Measurements from ENCODE around the gene FLNA.

FLNA gene

GRCh38 chrX:154378799-154379568, 4.5 kb upstream of the FLNA start, which contains the start of gene EMD:
Gene EMD (plus strand): TSS chrX:154379295. CDS start chrX:154379485, 190 bp downstream.
- no peak for TF ChIP-seq CTCF (IDR thresholded peaks at IDR 0.05; ENCODE audit: low read depth, low read length, missing control alignments)
- peak; percentile 87 for DNase-seq (ENCODE audit: low read depth)
- H3K4me3 ChIP-seq (ENCODE audit: low read depth, low read length): peak within 1 kb of the TSS; percentile 88

GRCh38 chrX:154378059-154378798, 3.8 kb upstream of the FLNA start:
- no peak for DNase-seq (ENCODE audit: low read depth)
- no peak for TF ChIP-seq CTCF (IDR thresholded peaks at IDR 0.05; ENCODE audit: low read depth, low read length, missing control alignments)
- peak overlapping the region; percentile 68 for H3K4me3 ChIP-seq (ENCODE audit: low read depth, low read length)

- H3K4me3 ChIP-seq (ENCODE audit: low read depth, low read length): no peak overlapping the region
- no peak for TF ChIP-seq CTCF (IDR thresholded peaks at IDR 0.05; ENCODE audit: low read depth, low read length, missing control alignments)
- DNase-seq (ENCODE audit: low read depth): no peak
These were observed 2.3 kb upstream of the FLNA start for GRCh38 chrX:154376774-154377173.

GRCh38 chrX:154375156-154375504, 696 bp upstream of the FLNA start:
- no peak for TF ChIP-seq CTCF (IDR thresholded peaks at IDR 0.05; ENCODE audit: low read depth, low read length, missing control alignments)
- DNase-seq (ENCODE audit: low read depth): no peak
- H3K4me3 ChIP-seq (ENCODE audit: low read depth, low read length): peak overlapping the region; percentile 46

- DNase-seq (ENCODE audit: low read depth): no peak
- TF ChIP-seq CTCF (IDR thresholded peaks at IDR 0.05; ENCODE audit: low read depth, low read length, missing control alignments): peak; percentile 44
- H3K4me3 ChIP-seq (ENCODE audit: low read depth, low read length): peak overlapping the region; percentile 59
These were observed 811 bp downstream of the FLNA start for GRCh38 chrX:154373340-154374306.

DNA sequence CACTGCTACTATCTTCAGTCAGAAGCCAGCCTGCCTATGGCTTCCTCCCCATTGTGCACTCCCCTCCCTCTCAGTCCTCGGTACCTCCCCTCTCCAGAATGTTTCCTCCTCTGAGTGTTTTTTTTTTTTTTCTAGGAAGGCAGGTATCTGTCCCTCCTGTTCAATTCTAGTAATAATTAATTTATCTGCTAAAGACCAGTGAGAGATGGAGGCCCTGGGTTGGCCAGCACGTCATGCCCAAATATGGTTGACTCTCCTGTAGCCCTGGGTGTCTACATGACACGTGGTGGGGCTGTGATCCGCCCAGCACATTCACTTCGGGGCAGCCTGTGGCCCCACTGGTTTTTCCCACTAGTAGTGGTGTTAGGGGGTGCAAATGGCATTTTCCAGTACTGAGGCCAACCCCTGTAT, 1.8 kb downstream of the FLNA start:
- no peak for DNase-seq (ENCODE audit: low read depth)

More for the DNA sequence above, 1.8 kb downstream of the FLNA start:
- no peak overlapping the region; the same call in 1 of the 2 replicates for H3K4me3 ChIP-seq (ENCODE audit: low read depth, low read length)
- TF ChIP-seq CTCF (IDR thresholded peaks at IDR 0.05; ENCODE audit: low read depth, low read length, missing control alignments): no peak

Data from GM12864 (cell line).